Measurements from ENCODE around the gene AP5S1.

Gene AP5S1

DNA sequence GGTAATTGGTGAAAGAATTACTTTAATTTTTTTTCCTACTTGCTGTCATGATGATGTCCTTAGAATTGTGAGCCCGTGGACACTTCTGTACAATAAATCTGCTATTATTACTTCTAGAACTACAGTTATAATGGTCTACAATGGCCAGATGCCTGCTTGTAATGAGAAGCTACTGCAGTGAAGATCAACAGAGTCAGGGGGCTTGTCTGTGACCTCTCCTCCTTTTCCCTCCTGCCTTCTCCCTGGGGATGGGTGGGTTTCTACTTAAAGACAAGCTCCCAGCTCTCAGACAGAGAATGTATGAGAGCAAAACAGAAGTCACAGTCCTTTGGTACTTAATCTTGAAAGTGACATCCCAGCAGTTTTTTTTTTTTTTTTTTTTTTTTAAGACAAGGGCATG is 55.7 kb downstream of the AP5S1 start:
- no peak overlapping the region for H3K4me3 ChIP-seq (ENCODE audit: low read length)
- no peak for DNase-seq (ENCODE audit: low read depth)
- TF ChIP-seq CTCF (IDR thresholded peaks at IDR 0.05; ENCODE audit: insufficient read depth, low read depth, low read length, missing control alignments) = no peak

DNA sequence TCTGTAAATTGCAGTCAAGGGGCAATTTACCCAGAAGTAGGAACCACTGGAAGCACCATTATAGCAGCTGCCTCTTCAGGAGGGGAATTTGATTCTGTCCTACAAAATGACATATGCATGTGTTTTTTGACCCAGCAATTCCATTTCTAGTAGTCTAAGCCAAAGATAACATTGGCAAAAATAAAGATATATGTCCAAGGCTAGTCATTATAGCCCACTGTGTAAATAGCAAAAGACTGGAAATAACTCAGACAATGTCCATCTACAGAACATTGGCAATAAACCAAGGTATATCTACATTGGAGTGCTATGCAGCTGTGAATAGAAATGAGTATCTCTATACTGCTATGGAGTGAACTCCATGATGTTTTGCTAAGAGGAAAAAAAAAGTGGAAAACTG is 56.3 kb downstream of the AP5S1 start:
- TF ChIP-seq CTCF (IDR thresholded peaks at IDR 0.05; ENCODE audit: insufficient read depth, low read depth, low read length, missing control alignments) = no peak
- no peak for DNase-seq (ENCODE audit: low read depth)
- H3K4me3 ChIP-seq (ENCODE audit: low read length) = no peak overlapping the region

Measured in epithelial cell of esophagus (primary cell).